Smooth muscle cell (in vitro differentiated cells): ENCODE results near the gene DCBLD2. TPM values are rescaled to one million over a fixed set of nuclear protein-coding genes. Genes with fewer than 3 reads are reported as not detected.
A peak's percentile ranks its signal among the peaks of the same experiment; 100 is the strongest.
"Not testable (repeated sequence)": the region's sequence is repeated elsewhere in the genome, so short reads cannot be mapped to it uniquely, and the experiment has no call there.

Experiments
- DNase-seq: peaks from one replicate; lab custom pipeline; 2025; ENCODE audit not compliant: unreplicated experiment; lab: John Stamatoyannopoulos, UW
- H2AFZ ChIP-seq: fragments of 200-600 bp; sonication (generic); 2 replicates; pipeline ENCODE4 v1.6.0; 2016; ENCODE audit warnings: antibody characterized with exemption, low read depth, mild to moderate bottlenecking
- H3F3A ChIP-seq: fragments of 200-600 bp; sonication (generic); 2 replicates; pipeline ENCODE4 v1.6.0; 2017; ENCODE audit warnings: antibody characterized with exemption, low read depth
- H3K27ac ChIP-seq: fragments of 200-600 bp; sonication (generic); 2 replicates; pipeline ENCODE4 v1.5.1; 2016; ENCODE audit warnings: low read depth, mild to moderate bottlenecking
- H3K27me3 ChIP-seq: fragments of 200-600 bp; sonication (generic); 2 replicates; pipeline ENCODE4 v1.6.1; 2016; ENCODE audit warnings: low read depth, mild to moderate bottlenecking
- H3K36me3 ChIP-seq: fragments of 200-600 bp; sonication (generic); 2 replicates; pipeline ENCODE4 v1.5.1; 2016; ENCODE audit warnings: low read depth
- H3K4me1 ChIP-seq: fragments of 200-600 bp; sonication (generic); 2 replicates; pipeline ENCODE4 v1.5.1; 2016; ENCODE audit warnings: low read depth
- H3K4me2 ChIP-seq: fragments of 200-600 bp; sonication (generic); 2 replicates; pipeline ENCODE4 v1.6.0; 2016; ENCODE audit warnings: mild to moderate bottlenecking
- H3K4me3 ChIP-seq: fragments of 200-600 bp; sonication (generic); 2 replicates; pipeline ENCODE4 v1.5.1; 2016; ENCODE audit warnings: mild to moderate bottlenecking
- H3K79me2 ChIP-seq: fragments of 200-600 bp; sonication (generic); 2 replicates; pipeline ENCODE4 v1.6.0; 2016; ENCODE audit warnings: low read depth, mild to moderate bottlenecking
- H3K9ac ChIP-seq: fragments of 200-600 bp; sonication (generic); 2 replicates; pipeline ENCODE4 v1.6.0; 2016; ENCODE audit warnings: low read depth
- H3K9me3 ChIP-seq: fragments of 200-600 bp; sonication (generic); replicated peaks from 2 replicates; pipeline ENCODE4 v1.5.1; 2016; ENCODE audit warnings: low read depth
- H4K20me1 ChIP-seq: fragments of 200-600 bp; sonication (generic); 2 replicates; pipeline ENCODE4 v1.6.0; 2016; ENCODE audit warnings: low read depth
- CTCF ChIP-seq: fragments of 200-600 bp; sonication (generic); IDR thresholded peaks from 2 replicates; pipeline ENCODE4 v1.5.1; 2017; ENCODE audit warnings: borderline replicate concordance, mild to moderate bottlenecking, antibody characterized with exemption; ENCODE audit not compliant: insufficient read depth, poor library complexity, severe bottlenecking
- WGBS: methylation state at CpG from one replicate; pipeline ENCODE4 v1.1.7; 2016; ENCODE audit warnings: low lambda C conversion rate; 5-methylcytosine and 5-hydroxymethylcytosine counted together
- polyA plus RNA-seq: library from polyadenylated mRNA; unstranded; fragments of >200 nt; fragmentation: Nextera tagmentation; extraction: Ambion mirVana; gene quantifications from 2 replicates; pipeline ENCODE4 v1.2.1, GENCODE V29; 2016
- total RNA-seq: library from RNA; depleted of rRNA; stranded (reverse); fragments of >200 nt; gene quantifications from 2 replicates; pipeline ENCODE4 v1.2.3, GENCODE V29; 2014

The DCBLD2 gene
- total and polyA plus RNA-seq, 2 experiments from 2014 or later, result 39.9 to 111 TPM

GRCh38 chr3:98884675-98885371 is 16.7 kb downstream of the DCBLD2 start:
- Histone ChIP-seq H3K4me3 (no peak overlapping the region), H4K20me1 (peaks cover 78% of the 10 kb centered on the region), H3K9me3 (no peaks in the 10 kb centered on the region), H3K79me2 (peaks cover 80% of the 10 kb centered on the region), H3K27me3 (no peaks in the 10 kb centered on the region), H3F3A (no peaks in the 10 kb centered on the region), H2AFZ (no peak overlapping the region), H3K27ac (peak overlapping the region; percentile 11), H3K36me3 (peaks cover 11% of the 10 kb centered on the region), H3K9ac (no peak overlapping the region), H3K4me2 (peak overlapping the region; percentile 47), H3K4me1 (peaks cover 5% of the 10 kb centered on the region)
- no peak for TF ChIP-seq CTCF
- DNase-seq, result no peak
- WGBS, result 58% methylated on average over 6 of the region's 6 CpGs

GRCh38 chr3:98882614-98883333 is 18.7 kb downstream of the DCBLD2 start:
- not testable (repeated sequence) for H3K4me2 ChIP-seq, H3K9me3 ChIP-seq, DNase-seq, H2AFZ ChIP-seq, H3F3A ChIP-seq, H3K9ac ChIP-seq, H3K4me1 ChIP-seq, H3K4me3 ChIP-seq, H3K27ac ChIP-seq, H3K27me3 ChIP-seq
- WGBS, result 94% methylated on average over 5 of the region's 5 CpGs
- Histone ChIP-seq H3K36me3 (peaks cover 11% of the 10 kb centered on the region), H3K79me2 (peaks cover 70% of the 10 kb centered on the region), H4K20me1 (peaks cover 77% of the 10 kb centered on the region)

GRCh38 chr3:98877132-98877531 is 24.4 kb downstream of the DCBLD2 start:
- Histone ChIP-seq H3F3A (no peaks in the 10 kb centered on the region), H2AFZ (no peak overlapping the region), H3K79me2 (peaks cover 42% of the 10 kb centered on the region), H3K4me2 (no peak overlapping the region), H3K27ac (no peak overlapping the region), H3K4me3 (peak overlapping the region; percentile 25), H3K9ac (no peak overlapping the region), H3K9me3 (no peaks in the 10 kb centered on the region), H4K20me1 (peaks cover 80% of the 10 kb centered on the region), H3K27me3 (no peaks in the 10 kb centered on the region), H3K4me1 (no peaks in the 10 kb centered on the region), H3K36me3 (peaks cover 16% of the 10 kb centered on the region)
- WGBS, result 89% methylated on average over 2 of the region's 2 CpGs
- DNase-seq, result no peak
- no peak for TF ChIP-seq CTCF

- TF ChIP-seq CTCF, result no peak
- 27% methylated on average over 3 of the region's 3 CpGs for WGBS
- H3K4me2 ChIP-seq, result peak overlapping the region; percentile 3
- H3K79me2 ChIP-seq, result peaks cover 30% of the 10 kb centered on the region
- no peak overlapping the region for H3K9ac ChIP-seq
- H3K27me3 ChIP-seq, result no peaks in the 10 kb centered on the region
- no peak overlapping the region for H3K27ac ChIP-seq
- peaks cover 15% of the 10 kb centered on the region for H3K36me3 ChIP-seq
- no peak for DNase-seq
- no peaks in the 10 kb centered on the region for H3K9me3 ChIP-seq
- H4K20me1 ChIP-seq, result peaks cover 76% of the 10 kb centered on the region
- H3F3A ChIP-seq, result no peaks in the 10 kb centered on the region
- no peaks in the 10 kb centered on the region for H3K4me1 ChIP-seq
- H2AFZ ChIP-seq, result no peak overlapping the region
- H3K4me3 ChIP-seq, result no peak overlapping the region
Measured at GRCh38 chr3:98875535-98875934, 26.0 kb downstream of the DCBLD2 start.
